ENCODE data around the gene ATP6V1B1.

- TF ChIP-seq, protein P1, sequence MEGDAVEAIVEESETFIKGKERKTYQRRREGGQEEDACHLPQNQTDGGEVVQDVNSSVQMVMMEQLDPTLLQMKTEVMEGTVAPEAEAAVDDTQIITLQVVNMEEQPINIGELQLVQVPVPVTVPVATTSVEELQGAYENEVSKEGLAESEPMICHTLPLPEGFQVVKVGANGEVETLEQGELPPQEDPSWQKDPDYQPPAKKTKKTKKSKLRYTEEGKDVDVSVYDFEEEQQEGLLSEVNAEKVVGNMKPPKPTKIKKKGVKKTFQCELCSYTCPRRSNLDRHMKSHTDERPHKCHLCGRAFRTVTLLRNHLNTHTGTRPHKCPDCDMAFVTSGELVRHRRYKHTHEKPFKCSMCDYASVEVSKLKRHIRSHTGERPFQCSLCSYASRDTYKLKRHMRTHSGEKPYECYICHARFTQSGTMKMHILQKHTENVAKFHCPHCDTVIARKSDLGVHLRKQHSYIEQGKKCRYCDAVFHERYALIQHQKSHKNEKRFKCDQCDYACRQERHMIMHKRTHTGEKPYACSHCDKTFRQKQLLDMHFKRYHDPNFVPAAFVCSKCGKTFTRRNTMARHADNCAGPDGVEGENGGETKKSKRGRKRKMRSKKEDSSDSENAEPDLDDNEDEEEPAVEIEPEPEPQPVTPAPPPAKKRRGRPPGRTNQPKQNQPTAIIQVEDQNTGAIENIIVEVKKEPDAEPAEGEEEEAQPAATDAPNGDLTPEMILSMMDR (IDR thresholded peaks at IDR 0.05; ENCODE audit: low read length), result no peak
- TF ChIP-seq EZH2 (IDR thresholded peaks at IDR 0.05; ENCODE audit: borderline replicate concordance, low read length), result no peak
These were observed 2.3 kb downstream of the ATP6V1B1 start for GRCh38 chr2:70937866-70938585.

All from OCI-LY1 (cell line).